ENCODE measurements around the gene HS3ST1. TPM values are rescaled to one million over a fixed set of nuclear protein-coding genes. Genes with fewer than 3 reads are reported as not detected.

Gene HS3ST1
- total RNA-seq, 1 donor, result under 0.01 TPM

DNA sequence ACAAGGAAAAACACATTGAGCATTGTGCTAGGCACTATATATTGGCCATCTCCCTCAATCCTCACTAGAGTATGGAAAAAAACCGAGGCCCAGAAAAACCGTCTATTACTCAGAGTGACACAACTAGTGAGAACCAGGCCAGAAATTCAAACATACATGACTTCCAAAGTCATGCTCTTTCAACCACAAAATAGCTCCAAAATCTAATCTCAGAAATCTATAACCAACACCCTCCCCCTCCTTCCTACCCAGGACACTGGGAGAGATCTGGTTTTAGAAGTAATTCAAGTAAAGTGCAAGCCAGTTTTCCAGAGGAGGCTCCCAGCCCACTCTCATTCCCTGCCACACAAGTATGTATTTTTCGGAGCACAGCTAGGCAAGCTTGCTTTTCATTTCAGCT lies 7.6 kb downstream of the HS3ST1 start:
- Histone ChIP-seq H3K79me2 (ENCODE audit: insufficient read depth, low read length) (no peaks in the 10 kb centered on the region), H3K4me2 (ENCODE audit: insufficient read depth, low read length) (no peak overlapping the region), H2AFZ (ENCODE audit: low read length) (no peak overlapping the region), H3K36me3 (ENCODE audit: insufficient read depth, low read length) (no peaks in the 10 kb centered on the region), H3K9me3 (ENCODE audit: low read depth, low read length) (no peaks in the 10 kb centered on the region), H3K27me3 (ENCODE audit: insufficient read depth, low read length) (no peaks in the 10 kb centered on the region), H3K4me3 (ENCODE audit: insufficient read depth, low read length) (no peak overlapping the region), H3K4me1 (ENCODE audit: insufficient read depth, low read length) (no peaks in the 10 kb centered on the region), H3K27ac (ENCODE audit: low read depth, low read length) (no peak overlapping the region), H4K20me1 (ENCODE audit: insufficient read depth, low read length) (no peaks in the 10 kb centered on the region)
- TF ChIP-seq, protein P1, sequence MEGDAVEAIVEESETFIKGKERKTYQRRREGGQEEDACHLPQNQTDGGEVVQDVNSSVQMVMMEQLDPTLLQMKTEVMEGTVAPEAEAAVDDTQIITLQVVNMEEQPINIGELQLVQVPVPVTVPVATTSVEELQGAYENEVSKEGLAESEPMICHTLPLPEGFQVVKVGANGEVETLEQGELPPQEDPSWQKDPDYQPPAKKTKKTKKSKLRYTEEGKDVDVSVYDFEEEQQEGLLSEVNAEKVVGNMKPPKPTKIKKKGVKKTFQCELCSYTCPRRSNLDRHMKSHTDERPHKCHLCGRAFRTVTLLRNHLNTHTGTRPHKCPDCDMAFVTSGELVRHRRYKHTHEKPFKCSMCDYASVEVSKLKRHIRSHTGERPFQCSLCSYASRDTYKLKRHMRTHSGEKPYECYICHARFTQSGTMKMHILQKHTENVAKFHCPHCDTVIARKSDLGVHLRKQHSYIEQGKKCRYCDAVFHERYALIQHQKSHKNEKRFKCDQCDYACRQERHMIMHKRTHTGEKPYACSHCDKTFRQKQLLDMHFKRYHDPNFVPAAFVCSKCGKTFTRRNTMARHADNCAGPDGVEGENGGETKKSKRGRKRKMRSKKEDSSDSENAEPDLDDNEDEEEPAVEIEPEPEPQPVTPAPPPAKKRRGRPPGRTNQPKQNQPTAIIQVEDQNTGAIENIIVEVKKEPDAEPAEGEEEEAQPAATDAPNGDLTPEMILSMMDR (IDR thresholded peaks at IDR 0.05; ENCODE audit: extremely low read depth, low read depth, low read length), result no peak
- no peak for DNase-seq (ENCODE audit: insufficient read length, low spot score, missing footprints)

DNA sequence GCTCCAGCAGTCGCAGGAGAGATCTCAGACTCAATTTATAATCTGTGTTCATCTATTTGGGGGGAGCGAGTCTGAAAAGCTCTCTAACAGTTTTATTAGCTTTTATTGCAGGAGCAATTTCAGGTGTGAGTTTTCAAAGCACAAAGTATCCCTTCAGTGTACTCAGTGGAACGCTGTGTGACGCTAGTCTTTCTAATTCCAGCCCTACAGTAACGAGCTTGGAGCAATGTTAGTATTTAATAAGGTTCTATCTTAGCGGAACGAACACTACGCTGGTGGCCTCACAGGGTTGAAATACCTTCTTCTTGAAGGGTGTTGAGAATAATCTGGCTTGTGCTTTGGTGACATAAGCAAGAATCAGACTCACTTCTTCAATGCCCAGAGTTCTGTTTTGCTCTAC lies 8.4 kb downstream of the HS3ST1 start:
- no peaks in the 10 kb centered on the region for H3K9me3 ChIP-seq (ENCODE audit: low read depth, low read length)
- no peak overlapping the region for H3K27ac ChIP-seq (ENCODE audit: low read depth, low read length)
- H3K4me2 ChIP-seq (ENCODE audit: insufficient read depth, low read length), result no peak overlapping the region
- no peaks in the 10 kb centered on the region for H3K4me1 ChIP-seq (ENCODE audit: insufficient read depth, low read length)
- H3K79me2 ChIP-seq (ENCODE audit: insufficient read depth, low read length), result no peaks in the 10 kb centered on the region
- H4K20me1 ChIP-seq (ENCODE audit: insufficient read depth, low read length), result no peaks in the 10 kb centered on the region
- no peaks in the 10 kb centered on the region for H3K27me3 ChIP-seq (ENCODE audit: insufficient read depth, low read length)
- H3K4me3 ChIP-seq (ENCODE audit: insufficient read depth, low read length), result no peak overlapping the region
- no peak for DNase-seq (ENCODE audit: insufficient read length, low spot score, missing footprints)
- no peaks in the 10 kb centered on the region for H3K36me3 ChIP-seq (ENCODE audit: insufficient read depth, low read length)
- TF ChIP-seq, protein P1 (IDR thresholded peaks at IDR 0.05; ENCODE audit: extremely low read depth, low read depth, low read length), result no peak
- H2AFZ ChIP-seq (ENCODE audit: low read length), result no peak overlapping the region

DNA sequence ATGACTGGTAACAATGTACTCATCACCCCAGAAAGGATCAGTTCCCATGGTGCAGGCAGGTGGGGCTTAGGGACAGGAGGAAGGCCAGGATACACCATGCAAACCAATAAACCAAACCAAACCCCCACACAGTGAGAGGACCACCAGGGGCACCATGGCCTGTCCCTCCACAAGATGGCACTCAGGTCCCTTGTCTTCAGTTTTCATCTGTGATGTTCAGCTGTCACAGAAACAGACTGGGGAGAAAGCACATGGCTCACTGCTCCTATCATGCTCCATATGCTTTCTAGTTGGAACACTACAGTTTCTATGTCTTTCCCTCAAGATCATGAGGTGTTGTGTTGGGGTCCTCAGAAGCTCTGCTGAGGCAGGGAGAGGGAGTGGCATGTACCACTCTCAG lies 10.1 kb downstream of the HS3ST1 start:
- H4K20me1 ChIP-seq (ENCODE audit: insufficient read depth, low read length), result no peaks in the 10 kb centered on the region
- H3K27me3 ChIP-seq (ENCODE audit: insufficient read depth, low read length), result no peaks in the 10 kb centered on the region
- H3K36me3 ChIP-seq (ENCODE audit: insufficient read depth, low read length), result no peaks in the 10 kb centered on the region
- no peak for DNase-seq (ENCODE audit: insufficient read length, low spot score, missing footprints)
- H3K4me2 ChIP-seq (ENCODE audit: insufficient read depth, low read length), result no peak overlapping the region
- no peaks in the 10 kb centered on the region for H3K9me3 ChIP-seq (ENCODE audit: low read depth, low read length)
- H3K4me1 ChIP-seq (ENCODE audit: insufficient read depth, low read length), result no peaks in the 10 kb centered on the region
- H3K4me3 ChIP-seq (ENCODE audit: insufficient read depth, low read length), result no peak overlapping the region
- H2AFZ ChIP-seq (ENCODE audit: low read length), result no peak overlapping the region
- H3K79me2 ChIP-seq (ENCODE audit: insufficient read depth, low read length), result no peaks in the 10 kb centered on the region
- TF ChIP-seq, protein P1 (IDR thresholded peaks at IDR 0.05; ENCODE audit: extremely low read depth, low read depth, low read length), result no peak
- H3K27ac ChIP-seq (ENCODE audit: low read depth, low read length), result no peak overlapping the region

DNA sequence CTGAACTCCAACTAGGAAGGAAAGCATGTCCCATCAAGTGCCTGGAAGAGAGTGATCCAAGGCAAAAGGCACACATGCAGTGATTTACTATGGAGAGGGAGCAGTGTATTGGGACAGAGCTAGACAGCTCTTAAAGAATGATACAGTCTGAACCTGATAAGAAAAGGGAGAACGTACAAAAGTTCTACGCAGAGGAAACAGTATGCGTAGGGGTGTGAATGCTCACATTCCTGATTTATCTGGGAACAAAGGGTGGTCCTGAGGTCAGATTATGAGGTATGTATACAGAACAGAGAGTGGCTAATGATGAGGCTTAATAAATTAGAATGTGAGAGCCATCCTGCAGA lies 12.0 kb downstream of the HS3ST1 start:
- Histone ChIP-seq H2AFZ (ENCODE audit: low read length) (no peak overlapping the region), H3K27ac (ENCODE audit: low read depth, low read length) (no peak overlapping the region), H3K4me3 (ENCODE audit: insufficient read depth, low read length) (no peak overlapping the region), H3K36me3 (ENCODE audit: insufficient read depth, low read length) (no peaks in the 10 kb centered on the region), H3K79me2 (ENCODE audit: insufficient read depth, low read length) (no peaks in the 10 kb centered on the region), H4K20me1 (ENCODE audit: insufficient read depth, low read length) (no peaks in the 10 kb centered on the region), H3K9me3 (ENCODE audit: low read depth, low read length) (no peaks in the 10 kb centered on the region), H3K4me2 (ENCODE audit: insufficient read depth, low read length) (no peak overlapping the region), H3K4me1 (ENCODE audit: insufficient read depth, low read length) (no peaks in the 10 kb centered on the region), H3K27me3 (ENCODE audit: insufficient read depth, low read length) (no peaks in the 10 kb centered on the region)
- no peak for DNase-seq (ENCODE audit: insufficient read length, low spot score, missing footprints)
- TF ChIP-seq, protein P1 (IDR thresholded peaks at IDR 0.05; ENCODE audit: extremely low read depth, low read depth, low read length), result no peak

All from osteoblast (primary cell).